Endothelial cell (in vitro differentiated cells): Measurements from ENCODE around the gene SNX27. TPM values are rescaled to one million over a fixed set of nuclear protein-coding genes. Genes with fewer than 3 reads are reported as not detected.
A peak's percentile ranks its signal among the peaks of the same experiment; 100 is the strongest.
"Not testable (repeated sequence)": the region's sequence is repeated elsewhere in the genome, so short reads cannot be mapped to it uniquely, and the experiment has no call there.

Experiments used
- DNase-seq: peaks from one replicate; pipeline ENCODE4 v3.0.0; 2021; ENCODE audit warnings: low spot score
- H3K27ac Mint-ChIP-seq: one replicate; pipeline ENCODE4 v1.8.0; 2021; ENCODE audit warnings: mixed read lengths, inconsistent platforms; ENCODE audit not compliant: unreplicated experiment
- H3K27me3 Mint-ChIP-seq: one replicate; pipeline ENCODE4 v1.8.0; 2021; ENCODE audit warnings: mild to moderate bottlenecking, moderate library complexity, mixed read lengths, inconsistent platforms; ENCODE audit not compliant: unreplicated experiment
- H3K36me3 Mint-ChIP-seq: one replicate; pipeline ENCODE4 v1.8.0; 2021; ENCODE audit warnings: mild to moderate bottlenecking, low read depth, mixed read lengths, inconsistent platforms; ENCODE audit not compliant: unreplicated experiment
- H3K4me1 Mint-ChIP-seq: one replicate; pipeline ENCODE4 v1.8.0; 2021; ENCODE audit warnings: mild to moderate bottlenecking, mixed read lengths, inconsistent platforms; ENCODE audit not compliant: unreplicated experiment
- H3K4me3 Mint-ChIP-seq: one replicate; pipeline ENCODE4 v1.8.0; 2021; ENCODE audit warnings: mild to moderate bottlenecking, mixed read lengths, inconsistent platforms; ENCODE audit not compliant: unreplicated experiment
- H3K9me3 Mint-ChIP-seq: one replicate; pipeline ENCODE4 v1.8.0; 2021; ENCODE audit warnings: mixed read lengths, inconsistent platforms; ENCODE audit not compliant: unreplicated experiment
- CTCF ChIP-seq: fragments of 200-600 bp; sonication (generic); IDR thresholded peaks from one replicate; pipeline ENCODE4 v1.5.0; 2021; ENCODE audit warnings: antibody characterized with exemption; ENCODE audit not compliant: unreplicated experiment
- total RNA-seq: library from RNA; stranded (reverse); fragmentation: NEBNext Ultra II Directional; extraction: Animal tissue kit (Norgen Biotek cat#: 25700); gene quantifications from one replicate; pipeline ENCODE4 v1.2.1, GENCODE V29; 2021; ENCODE audit not compliant: unreplicated experiment

Gene SNX27
- total RNA-seq, 1 donor from 2014 or later: 28.9 TPM

DNA sequence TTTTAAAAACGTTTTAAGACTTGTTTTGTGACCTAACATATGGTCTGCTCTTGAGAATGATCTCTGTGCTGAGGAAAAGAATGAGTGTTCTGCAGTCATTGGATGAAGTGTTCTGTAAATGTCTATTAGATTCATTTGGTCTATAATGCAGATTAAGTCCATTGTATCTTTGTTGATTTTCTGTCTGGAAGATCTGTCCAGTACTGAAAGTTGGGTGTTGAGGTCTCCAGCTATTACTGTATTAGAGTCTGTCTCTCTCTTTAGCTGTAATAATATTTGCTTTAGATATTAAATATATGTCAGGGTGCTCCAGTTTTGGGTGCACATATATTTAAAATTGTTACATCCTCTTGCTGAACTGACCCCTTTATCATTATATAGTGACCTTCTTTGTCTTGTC is 61.6 kb downstream of the SNX27 start:
- H3K9me3 Mint-ChIP-seq: no peaks in the 10 kb centered on the region
- no peak for TF ChIP-seq CTCF
- H3K36me3 Mint-ChIP-seq: peaks cover 17% of the 10 kb centered on the region
- H3K4me1 Mint-ChIP-seq: peaks cover 5% of the 10 kb centered on the region
- no peaks in the 10 kb centered on the region for H3K27me3 Mint-ChIP-seq
- H3K4me3 Mint-ChIP-seq: no peak overlapping the region
- DNase-seq: no peak
- no peak overlapping the region for H3K27ac Mint-ChIP-seq

GRCh38 chr1:151680391-151680790 is 68.5 kb downstream of the SNX27 start:
- H3K4me1 Mint-ChIP-seq: no peaks in the 10 kb centered on the region
- TF ChIP-seq CTCF: no peak
- H3K36me3 Mint-ChIP-seq: no peaks in the 10 kb centered on the region
- H3K9me3 Mint-ChIP-seq: no peaks in the 10 kb centered on the region
- no peaks in the 10 kb centered on the region for H3K27me3 Mint-ChIP-seq
- peak overlapping the region; percentile 38 for H3K27ac Mint-ChIP-seq
- no peak overlapping the region for H3K4me3 Mint-ChIP-seq
- no peak for DNase-seq

GRCh38 chr1:151680826-151681225 is 69.0 kb downstream of the SNX27 start:
- DNase-seq: no peak
- Mint-ChIP-seq H3K4me1 (no peaks in the 10 kb centered on the region), H3K27me3 (no peaks in the 10 kb centered on the region), H3K4me3 (no peak overlapping the region), H3K9me3 (no peaks in the 10 kb centered on the region), H3K27ac (peak overlapping the region; percentile 38), H3K36me3 (peaks cover 1% of the 10 kb centered on the region)
- no peak for TF ChIP-seq CTCF

DNA sequence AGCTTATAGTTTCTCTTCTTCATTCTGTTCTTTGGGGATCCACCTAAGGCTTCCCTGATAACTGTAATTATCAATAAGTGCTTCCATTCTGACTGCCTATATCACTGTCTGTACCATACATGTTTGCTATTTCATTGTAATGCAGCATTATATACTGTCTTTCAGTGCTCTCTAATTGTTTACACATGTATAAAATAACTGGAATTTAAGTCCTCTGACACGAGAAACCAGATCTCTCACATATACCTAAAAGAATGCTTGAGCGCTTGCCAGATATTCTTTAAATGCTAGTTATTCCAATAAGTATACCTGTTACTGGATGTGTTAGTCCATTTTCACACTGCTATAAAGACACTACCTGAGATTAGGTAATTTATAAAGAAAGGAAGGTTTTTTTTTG is 70.1 kb downstream of the SNX27 start:
- H3K27me3 Mint-ChIP-seq: no peaks in the 10 kb centered on the region
- no peak overlapping the region for H3K27ac Mint-ChIP-seq

DNA sequence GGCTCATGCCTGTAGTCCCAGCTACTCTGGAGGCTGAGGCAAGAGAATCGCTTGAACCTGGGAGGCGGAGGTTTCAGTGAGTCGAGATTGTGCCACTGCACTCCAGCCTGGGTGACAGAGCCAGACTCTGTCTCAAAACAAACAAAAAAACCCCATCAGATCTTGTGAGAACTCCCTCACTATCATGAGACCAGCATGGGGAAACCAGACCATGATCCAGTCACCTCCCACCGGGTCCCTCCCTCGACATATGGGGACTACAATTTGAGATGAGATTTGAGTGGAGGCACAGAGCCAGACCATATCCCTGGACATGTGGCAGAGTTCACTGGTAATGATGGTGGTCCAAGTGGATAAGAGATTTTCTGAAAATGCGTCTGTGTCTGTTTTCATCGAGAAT is 71.1 kb downstream of the SNX27 start:
- H3K4me3 Mint-ChIP-seq, H3K4me1 Mint-ChIP-seq, H3K27me3 Mint-ChIP-seq, H3K9me3 Mint-ChIP-seq, DNase-seq, H3K36me3 Mint-ChIP-seq, H3K27ac Mint-ChIP-seq: not testable (repeated sequence)

More for the DNA sequence above, 70.1 kb downstream of the SNX27 start:
- no peak overlapping the region for H3K4me3 Mint-ChIP-seq
- H3K4me1 Mint-ChIP-seq: no peaks in the 10 kb centered on the region
- TF ChIP-seq CTCF: no peak
- H3K9me3 Mint-ChIP-seq: no peaks in the 10 kb centered on the region
- no peak for DNase-seq
- peaks cover 3% of the 10 kb centered on the region for H3K36me3 Mint-ChIP-seq

GRCh38 chr1:151684128-151684527 is 72.3 kb downstream of the SNX27 start:
- Mint-ChIP-seq H3K4me1 (no peaks in the 10 kb centered on the region), H3K27ac (no peak overlapping the region), H3K36me3 (peaks cover 3% of the 10 kb centered on the region), H3K4me3 (no peak overlapping the region), H3K9me3 (no peaks in the 10 kb centered on the region), H3K27me3 (no peaks in the 10 kb centered on the region)
- TF ChIP-seq CTCF: no peak
- no peak for DNase-seq
